GM23248 (cell line): ENCODE data around the gene CHIT1. TPM values are rescaled to one million over a fixed set of nuclear protein-coding genes. Genes with fewer than 3 reads are reported as not detected.

Source experiments
- DNase-seq: peaks from one replicate; pipeline ENCODE4 v3.0.0-alpha.2; 2015
- H2AFZ ChIP-seq: fragments of 200-600 bp; sonication (generic); 2 replicates; pipeline ENCODE4 v1.6.1; 2016; ENCODE audit warnings: antibody characterized with exemption
- H3F3A ChIP-seq: fragments of 200-600 bp; sonication (generic); 2 replicates; pipeline ENCODE4 v1.6.1; 2016; ENCODE audit warnings: mild to moderate bottlenecking, antibody characterized with exemption, mixed run types; ENCODE audit not compliant: insufficient read depth
- H3K27ac ChIP-seq: fragments of 200-600 bp; sonication (generic); 2 replicates; pipeline ENCODE4 v1.5.1; 2016; ENCODE audit warnings: mild to moderate bottlenecking
- H3K27me3 ChIP-seq: fragments of 200-600 bp; sonication (generic); replicated peaks from 2 replicates; pipeline ENCODE4 v1.6.1; 2016; ENCODE audit warnings: mild to moderate bottlenecking; ENCODE audit not compliant: insufficient read depth
- H3K36me3 ChIP-seq: fragments of 200-600 bp; sonication (generic); 2 replicates; pipeline ENCODE4 v1.6.1; 2016; ENCODE audit warnings: low read depth, mild to moderate bottlenecking
- H3K4me1 ChIP-seq: fragments of 200-600 bp; sonication (generic); 2 replicates; pipeline ENCODE4 v1.6.1; 2016; ENCODE audit warnings: mild to moderate bottlenecking; ENCODE audit not compliant: insufficient read depth
- H3K4me2 ChIP-seq: fragments of 200-600 bp; sonication (generic); one replicate; pipeline ENCODE4 v1.6.1; 2016; ENCODE audit warnings: mild to moderate bottlenecking; ENCODE audit not compliant: unreplicated experiment
- H3K4me3 ChIP-seq: fragments of 200-600 bp; sonication (generic); 2 replicates; pipeline ENCODE4 v1.5.1; 2016; ENCODE audit warnings: mild to moderate bottlenecking
- H3K79me2 ChIP-seq: fragments of 200-600 bp; sonication (generic); 2 replicates; pipeline ENCODE4 v1.6.1; 2016; ENCODE audit warnings: mild to moderate bottlenecking; ENCODE audit not compliant: insufficient read depth
- H3K9ac ChIP-seq: fragments of 200-600 bp; sonication (generic); 2 replicates; pipeline ENCODE4 v1.6.1; 2016; ENCODE audit warnings: mild to moderate bottlenecking
- H3K9me2 ChIP-seq: fragments of 200-600 bp; sonication (generic); 2 replicates; pipeline ENCODE4 v1.6.1; 2016; ENCODE audit warnings: mixed run types, mild to moderate bottlenecking, moderate library complexity; ENCODE audit not compliant: insufficient read depth
- H3K9me3 ChIP-seq: fragments of 200-600 bp; sonication (generic); one replicate; pipeline ENCODE4 v1.6.1; 2017; ENCODE audit warnings: low read depth
- H4K20me1 ChIP-seq: fragments of 200-600 bp; sonication (generic); 2 replicates; pipeline ENCODE4 v1.6.0; 2016; ENCODE audit not compliant: insufficient read depth
- EZH2 ChIP-seq: fragments of 200-600 bp; sonication (generic); IDR thresholded peaks from 2 replicates; pipeline ENCODE4 v1.6.1; 2018; ENCODE audit warnings: antibody characterized with exemption, mild to moderate bottlenecking; ENCODE audit not compliant: insufficient read depth, poor library complexity, severe bottlenecking
- EZH2phosphoT487 ChIP-seq: fragments of 200-600 bp; sonication (generic); IDR thresholded peaks from 2 replicates; pipeline ENCODE4 v1.6.1; 2018; ENCODE audit warnings: antibody characterized with exemption, moderate library complexity, mild to moderate bottlenecking, low read depth; ENCODE audit not compliant: insufficient read depth
- WGBS, 2 experiments: methylation state at CpG; one replicate each; pipeline ENCODE4 v1.1.6; 2015 to 2017; ENCODE audit warnings: low lambda C conversion rate in 2 of 2, low coverage in 1 of 2; ENCODE audit errors: missing lambda C conversion rate in 2 of 2; 5-methylcytosine and 5-hydroxymethylcytosine counted together
- in situ Hi-C: fragments of 300-500 bp; cut with MboI; formaldehyde crosslinking; loops from 2 replicates; pipeline ENCODE4 v1.15.0; 2020
- polyA plus RNA-seq: library from polyadenylated mRNA; unstranded; fragments of >200 nt; fragmentation: Nextera tagmentation; extraction: Ambion mirVana; gene quantifications from 2 replicates; pipeline ENCODE4 v1.2.1, GENCODE V29; 2016
- total RNA-seq: library from RNA; depleted of rRNA; stranded (reverse); fragments of >200 nt; shearing (Covaris generic); gene quantifications from 2 replicates; pipeline ENCODE4 v1.2.3, GENCODE V29; 2014

The CHIT1 gene
- total and polyA plus RNA-seq, 2 experiments from 2014 or later: not detected

- no peak overlapping the region for H3K27ac ChIP-seq
- peak; percentile 79 for DNase-seq
- no peak overlapping the region for H3K4me3 ChIP-seq
- no peaks in the 10 kb centered on the region for H3K9me3 ChIP-seq
- H3K79me2 ChIP-seq: no peaks in the 10 kb centered on the region
- TF ChIP-seq EZH2 (no peak), EZH2phosphoT487 (no peak)
- H3F3A ChIP-seq: no peaks in the 10 kb centered on the region
- no peaks in the 10 kb centered on the region for H3K27me3 ChIP-seq
- WGBS, 2 experiments: 80 to 81% methylated on average over 8 of the region's 8 CpGs
- no peaks in the 10 kb centered on the region for H3K9me2 ChIP-seq
- in situ Hi-C loops: no loop called here
- no peak overlapping the region for H2AFZ ChIP-seq
- H3K36me3 ChIP-seq: no peaks in the 10 kb centered on the region
- H4K20me1 ChIP-seq: no peaks in the 10 kb centered on the region
- peaks cover 2% of the 10 kb centered on the region; the same call in 1 of the 2 replicates for H3K4me1 ChIP-seq
- H3K9ac ChIP-seq: no peak overlapping the region
- H3K4me2 ChIP-seq: no peak overlapping the region
These were observed 58.7 kb downstream of the CHIT1 start for GRCh38 chr1:203170625-203171330.

- H3K4me3 ChIP-seq: no peak overlapping the region
- no peaks in the 10 kb centered on the region for H3K27me3 ChIP-seq
- no peak overlapping the region for H3K27ac ChIP-seq
- TF ChIP-seq EZH2: no peak
- H3K79me2 ChIP-seq: no peaks in the 10 kb centered on the region
- no peaks in the 10 kb centered on the region for H3K4me1 ChIP-seq
- no peak for DNase-seq
- no peak overlapping the region for H3K4me2 ChIP-seq
- H2AFZ ChIP-seq: no peak overlapping the region
- H3K9me3 ChIP-seq: no peaks in the 10 kb centered on the region
- H3K36me3 ChIP-seq: no peaks in the 10 kb centered on the region
- in situ Hi-C loops: no loop called here
- H4K20me1 ChIP-seq: no peaks in the 10 kb centered on the region
- 81 to 84% methylated on average over 16 to 21 of the region's 21 CpGs for WGBS, 2 experiments
- no peak overlapping the region for H3K9ac ChIP-seq
- H3F3A ChIP-seq: no peaks in the 10 kb centered on the region
- no peaks in the 10 kb centered on the region for H3K9me2 ChIP-seq
These were observed 59.5 kb downstream of the CHIT1 start for GRCh38 chr1:203169770-203170520.

- in situ Hi-C loops: no loop called here
- no peaks in the 10 kb centered on the region for H4K20me1 ChIP-seq
- H3K9me2 ChIP-seq: no peaks in the 10 kb centered on the region
- H2AFZ ChIP-seq: no peak overlapping the region
- no peaks in the 10 kb centered on the region for H3K4me1 ChIP-seq
- no peak overlapping the region for H3K9ac ChIP-seq
- H3K9me3 ChIP-seq: no peaks in the 10 kb centered on the region
- 82 to 86% methylated on average over 9 of the region's 9 CpGs for WGBS, 2 experiments
- no peak for DNase-seq
- H3K27me3 ChIP-seq: no peaks in the 10 kb centered on the region
- H3K4me2 ChIP-seq: no peak overlapping the region
- H3K27ac ChIP-seq: no peak overlapping the region
- no peak overlapping the region for H3K4me3 ChIP-seq
- TF ChIP-seq EZH2 (no peak), EZH2phosphoT487 (no peak)
- H3K36me3 ChIP-seq: no peaks in the 10 kb centered on the region
- no peaks in the 10 kb centered on the region for H3F3A ChIP-seq
- no peaks in the 10 kb centered on the region for H3K79me2 ChIP-seq
These were observed 60.5 kb downstream of the CHIT1 start for GRCh38 chr1:203168991-203169390.

GRCh38 chr1:203168256-203168786 is 61.2 kb downstream of the CHIT1 start:
- Histone ChIP-seq H3K27ac (no peak overlapping the region), H2AFZ (no peak overlapping the region), H3K79me2 (no peaks in the 10 kb centered on the region), H3K27me3 (no peaks in the 10 kb centered on the region), H3K9me2 (no peaks in the 10 kb centered on the region), H3K4me1 (no peaks in the 10 kb centered on the region), H3F3A (no peaks in the 10 kb centered on the region), H3K4me2 (no peak overlapping the region), H4K20me1 (no peaks in the 10 kb centered on the region), H3K9me3 (no peaks in the 10 kb centered on the region), H3K9ac (no peak overlapping the region), H3K36me3 (no peaks in the 10 kb centered on the region), H3K4me3 (no peak overlapping the region)
- in situ Hi-C loops: no loop called here
- 95 to 96% methylated on average over 12 of the region's 12 CpGs for WGBS, 2 experiments
- TF ChIP-seq EZH2phosphoT487 (no peak), EZH2 (no peak)
- no peak for DNase-seq
